Measurements from ENCODE around the gene SLC5A11.
"Not testable (repeated sequence)": the region's sequence is repeated elsewhere in the genome, so short reads cannot be mapped to it uniquely, and the experiment has no call there.

The SLC5A11 gene

DNA sequence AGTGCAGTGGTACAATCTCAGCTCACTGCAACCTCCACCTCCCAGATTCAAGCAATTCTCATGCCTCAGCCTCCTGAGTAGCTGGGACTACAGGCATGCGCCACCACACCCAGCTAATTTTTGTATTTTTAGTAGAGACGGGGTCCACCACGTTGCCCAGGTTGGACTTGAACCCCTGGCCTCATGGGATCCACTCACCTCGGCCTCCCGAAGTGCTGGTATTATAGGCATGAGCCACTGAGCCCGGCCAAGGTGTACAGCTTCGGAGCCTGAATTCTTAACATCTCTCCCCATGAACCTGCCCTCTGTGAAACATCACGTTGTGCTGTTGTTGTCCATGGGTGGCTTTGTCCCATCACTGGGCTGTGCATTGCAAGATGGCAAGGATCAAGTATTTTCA is 11.1 kb downstream of the SLC5A11 start:
- not testable (repeated sequence) for FAIRE-seq; DNase-seq (ENCODE audit: low spot score)

DNA sequence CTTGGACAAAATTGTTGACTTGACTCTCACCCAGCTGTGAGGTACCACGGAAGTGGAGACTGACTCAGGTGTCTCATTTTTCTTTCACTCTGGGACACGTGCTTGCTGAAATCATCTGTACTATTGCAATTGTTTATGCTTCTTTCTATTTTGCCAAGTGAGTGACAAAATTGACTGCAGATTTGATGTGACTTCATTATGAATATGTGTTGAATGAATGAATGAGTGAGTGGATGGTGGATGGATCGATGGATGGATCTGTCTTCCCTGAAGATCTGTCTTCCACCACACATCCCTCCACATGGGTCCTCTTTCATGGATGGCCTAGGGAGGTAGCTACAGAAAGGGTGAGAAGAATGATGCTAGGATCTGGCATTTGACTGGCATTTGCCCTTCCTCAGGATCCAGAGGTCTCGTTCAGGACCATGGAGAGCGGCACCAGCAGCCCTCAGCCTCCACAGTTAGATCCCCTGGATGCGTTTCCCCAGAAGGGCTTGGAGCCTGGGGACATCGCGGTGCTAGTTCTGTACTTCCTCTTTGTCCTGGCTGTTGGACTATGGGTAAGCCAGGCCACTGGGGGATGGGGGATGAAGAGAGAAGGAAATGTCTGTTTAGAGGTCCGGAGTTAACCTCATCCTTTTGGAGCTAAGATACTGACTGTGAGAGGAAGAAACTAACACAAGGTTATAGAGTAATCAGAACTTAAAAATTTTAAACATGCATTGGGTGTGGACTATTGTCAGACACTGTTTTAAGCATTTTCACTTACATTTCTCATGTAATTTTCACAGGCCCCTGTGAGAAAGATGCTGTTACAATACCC is 12.7 kb downstream of the SLC5A11 start:
- no peak for FAIRE-seq
- peak; percentile 19 for DNase-seq (ENCODE audit: low spot score)

DNA sequence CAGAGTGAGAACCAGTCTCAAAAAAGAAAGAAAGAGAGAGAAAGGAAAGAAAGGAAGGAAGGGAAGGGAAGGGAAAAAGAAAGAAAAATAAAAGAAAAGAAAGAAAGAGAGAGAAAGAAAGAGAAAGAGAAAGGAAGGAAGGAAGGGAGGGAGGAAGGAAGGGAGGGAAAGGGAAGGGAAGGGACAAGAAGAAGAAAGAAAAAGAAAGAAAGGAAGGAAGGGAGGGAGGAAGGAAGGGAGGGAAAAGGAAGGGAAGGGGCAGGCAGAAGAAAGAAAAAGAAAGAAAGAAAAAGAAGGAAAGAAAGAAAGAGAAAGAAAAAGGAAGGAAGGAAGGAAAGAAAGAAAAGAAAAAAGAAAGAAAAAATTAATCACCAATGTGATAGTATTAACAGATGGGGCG is 15.7 kb downstream of the SLC5A11 start:
- no peak for FAIRE-seq
- DNase-seq (ENCODE audit: low spot score) = no peak

DNA sequence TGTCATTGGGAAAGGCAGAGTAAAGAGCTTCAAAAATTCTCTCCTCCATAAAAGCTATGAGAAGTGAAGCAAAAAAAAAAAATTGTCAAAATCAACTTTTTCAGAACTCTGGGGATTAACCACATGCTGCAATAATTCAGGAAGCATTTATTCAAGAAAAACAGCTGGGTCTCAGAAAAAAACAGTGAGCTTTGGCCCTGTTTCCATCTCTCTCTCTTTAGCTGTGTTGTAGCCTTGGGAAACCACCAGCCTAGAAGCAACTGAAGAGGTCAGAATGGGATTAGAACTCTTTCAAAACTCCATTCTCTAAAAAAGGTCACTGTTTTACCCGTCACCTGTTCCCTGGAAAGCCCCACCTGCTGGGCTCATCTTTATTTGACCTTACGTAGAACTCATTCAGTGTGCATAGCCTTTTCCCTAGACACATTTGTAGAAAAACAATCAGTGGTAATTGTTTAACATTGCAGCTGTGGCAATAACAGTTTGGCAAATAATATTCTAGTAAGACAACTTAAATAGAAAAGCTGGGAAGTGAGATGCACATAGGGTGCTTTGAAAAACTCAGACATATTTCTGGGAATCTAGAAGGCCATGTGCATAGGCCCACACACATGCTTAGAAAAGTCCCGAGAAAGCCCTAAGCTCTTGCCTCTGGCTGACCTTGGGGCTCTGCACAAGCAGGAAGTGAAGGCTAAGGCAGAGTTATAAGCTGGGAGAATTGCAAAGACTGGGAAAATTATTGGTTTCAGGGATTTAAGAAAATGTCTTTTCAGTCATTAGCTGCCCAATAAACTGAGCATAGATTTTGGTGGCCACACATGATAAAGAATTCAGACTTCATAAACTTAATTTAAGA is 18.0 kb downstream of the SLC5A11 start:
- FAIRE-seq = no peak
- no peak for DNase-seq (ENCODE audit: low spot score)

DNA sequence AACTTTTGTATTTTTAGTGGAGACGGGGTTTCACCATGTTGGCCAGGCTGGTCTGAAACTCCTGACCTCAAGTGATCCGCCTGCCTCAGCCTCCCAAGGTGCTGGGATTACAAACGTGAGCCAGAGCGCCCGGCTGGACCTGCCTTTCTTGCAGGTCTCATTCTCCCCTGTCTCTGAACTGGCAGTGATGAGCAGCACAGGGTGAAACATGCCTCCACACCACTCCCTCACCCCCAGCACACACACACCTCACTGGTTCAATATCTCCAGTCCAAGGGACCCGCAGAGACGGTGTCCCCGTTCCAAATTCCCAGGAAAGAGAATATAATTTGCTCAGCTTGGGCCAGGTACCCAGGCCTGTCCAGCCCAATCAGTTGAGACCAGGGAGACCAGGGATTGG is 23.3 kb downstream of the SLC5A11 start:
- FAIRE-seq = no peak
- DNase-seq (ENCODE audit: low spot score) = no peak

DNA sequence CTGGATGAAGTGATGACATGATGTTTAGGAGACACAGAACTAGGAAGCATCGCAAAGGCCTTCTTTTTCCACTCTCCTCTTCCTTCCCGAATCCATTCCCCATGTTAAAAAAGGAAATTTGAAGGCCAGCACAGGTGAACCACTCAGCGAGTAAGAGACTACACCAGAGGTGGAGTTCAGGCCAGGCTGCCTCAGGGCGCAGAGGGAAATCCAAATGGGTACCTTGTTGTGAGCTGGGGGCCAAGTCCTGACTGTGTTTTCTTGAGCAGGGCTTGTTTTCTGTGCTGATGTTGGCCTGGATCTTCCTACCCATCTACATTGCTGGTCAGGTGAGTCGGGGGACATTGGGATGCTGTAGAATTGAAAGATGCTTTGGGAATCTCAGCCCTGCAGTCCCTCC is 26.1 kb downstream of the SLC5A11 start:
- no peak for DNase-seq (ENCODE audit: low spot score)
- no peak for FAIRE-seq

DNA sequence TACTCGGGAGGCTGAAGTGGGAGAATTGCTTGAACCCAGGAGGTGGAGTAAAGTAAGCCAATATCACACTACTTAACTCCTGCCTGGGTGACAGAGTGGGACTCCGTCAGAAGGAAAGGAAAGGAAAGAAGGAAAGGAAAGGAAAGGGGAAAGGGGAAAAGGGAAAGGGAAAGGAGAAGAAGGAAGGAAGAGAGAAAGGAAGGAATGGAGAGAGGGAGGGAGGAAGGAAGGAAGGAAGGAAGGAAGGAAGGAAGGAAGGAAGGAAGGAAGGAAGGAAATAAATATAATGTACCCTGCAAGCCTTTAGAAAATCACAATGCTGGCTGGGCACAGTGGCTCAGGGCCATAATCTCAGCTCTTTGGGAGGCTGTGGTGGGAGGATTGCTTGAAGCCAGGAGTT is 27.3 kb downstream of the SLC5A11 start:
- DNase-seq (ENCODE audit: low spot score) (no peak), FAIRE-seq (no peak)

DNA sequence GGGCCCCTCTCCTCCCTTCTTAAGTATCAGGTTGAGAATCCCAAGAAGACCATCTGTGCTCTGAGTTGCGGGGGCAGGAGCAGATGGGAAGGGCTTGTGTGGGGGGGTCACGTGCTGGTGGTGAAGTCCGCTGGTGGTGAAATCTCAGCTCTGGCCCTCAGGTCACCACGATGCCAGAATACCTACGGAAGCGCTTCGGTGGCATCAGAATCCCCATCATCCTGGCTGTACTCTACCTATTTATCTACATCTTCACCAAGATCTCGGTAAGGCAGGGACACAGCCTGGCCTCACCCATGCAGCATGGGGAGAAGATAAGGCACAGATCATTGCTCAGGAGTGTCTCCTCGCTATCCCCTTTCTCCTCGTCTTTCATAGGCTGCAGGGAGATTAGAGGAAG is 29.7 kb downstream of the SLC5A11 start:
- DNase-seq (ENCODE audit: low spot score) (no peak), FAIRE-seq (no peak)

DNA sequence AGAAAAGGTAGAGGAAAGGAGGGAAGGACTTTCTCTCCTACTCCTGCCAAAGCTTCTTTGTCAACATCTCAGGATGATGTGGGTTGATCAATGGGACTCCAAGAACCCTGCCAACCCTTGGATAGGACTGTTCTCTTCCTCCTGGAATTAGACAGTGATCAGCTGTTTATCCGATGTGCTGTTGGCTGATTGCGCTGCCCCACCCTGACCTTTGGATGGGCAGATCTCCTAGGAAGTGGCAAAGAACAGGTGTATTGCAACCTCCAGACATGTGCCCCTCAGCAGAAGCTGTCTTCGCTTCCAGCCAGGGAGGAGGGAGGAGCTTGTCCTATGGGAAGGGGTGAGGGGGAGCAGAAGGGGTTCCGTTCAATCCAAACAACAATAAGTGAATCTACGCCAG is 30.5 kb downstream of the SLC5A11 start:
- FAIRE-seq (no peak), DNase-seq (ENCODE audit: low spot score) (no peak)

DNA sequence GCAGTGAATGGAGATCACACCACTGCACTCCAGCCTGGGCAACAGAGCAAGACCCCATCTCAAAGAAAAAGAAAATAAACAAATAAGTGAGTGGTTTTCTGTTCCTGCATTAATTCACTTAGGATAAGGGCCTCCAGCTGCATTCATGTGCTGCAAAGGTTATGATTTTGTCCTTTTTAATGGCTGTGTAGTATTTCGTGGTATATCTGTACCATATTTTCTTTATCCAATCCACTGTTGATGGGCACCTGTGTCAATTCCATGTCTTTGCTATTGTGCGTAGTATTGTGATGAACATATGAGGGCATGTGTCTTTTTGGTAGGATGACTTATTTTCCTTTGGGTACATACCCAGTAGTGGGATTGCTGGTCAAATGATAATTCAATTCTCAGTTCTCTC is 33.9 kb downstream of the SLC5A11 start:
- no peak for DNase-seq (ENCODE audit: low spot score)
- FAIRE-seq = no peak

DNA sequence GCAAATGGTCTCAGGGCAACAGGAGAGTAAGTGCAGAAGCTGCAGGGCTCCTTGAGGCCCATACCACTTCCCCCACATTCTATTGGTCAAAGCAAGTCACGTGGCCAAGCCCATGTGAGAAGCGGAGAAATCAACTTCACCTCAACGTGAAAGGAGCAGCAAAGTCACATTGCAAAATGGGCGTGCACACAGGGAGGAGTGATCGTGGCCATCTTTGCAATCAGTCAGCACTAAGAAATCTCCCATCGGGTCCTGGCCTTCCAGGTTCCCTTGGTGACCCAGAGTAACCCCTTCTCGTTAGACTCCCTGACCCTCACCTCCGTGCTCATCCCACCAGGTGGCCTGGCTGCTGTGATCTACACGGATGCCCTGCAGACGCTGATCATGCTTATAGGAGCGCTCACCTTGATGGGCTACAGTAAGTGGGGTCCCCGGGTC is 38.0 kb downstream of the SLC5A11 start:
- DNase-seq (ENCODE audit: low spot score) = no peak
- no peak for FAIRE-seq

DNA sequence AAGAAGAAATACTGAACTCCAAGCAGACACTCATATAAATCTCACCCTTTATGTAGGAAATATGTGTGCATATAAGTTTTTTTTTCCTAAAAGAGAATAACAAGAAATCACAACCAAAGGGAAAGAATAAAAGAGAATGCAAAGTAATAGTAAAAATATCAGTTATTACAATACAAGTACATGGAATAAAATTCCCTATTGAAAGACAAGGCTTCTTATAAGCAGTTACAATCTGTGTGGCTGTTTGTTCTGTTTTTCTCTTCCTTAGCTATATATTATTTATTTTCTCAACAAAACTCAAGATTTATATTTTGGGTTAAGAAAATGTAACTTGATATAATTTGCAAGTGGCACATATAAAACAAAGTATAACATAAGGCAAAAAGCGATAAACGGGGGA is 41.7 kb downstream of the SLC5A11 start:
- DNase-seq (ENCODE audit: low spot score) (no peak), FAIRE-seq (no peak)

DNA sequence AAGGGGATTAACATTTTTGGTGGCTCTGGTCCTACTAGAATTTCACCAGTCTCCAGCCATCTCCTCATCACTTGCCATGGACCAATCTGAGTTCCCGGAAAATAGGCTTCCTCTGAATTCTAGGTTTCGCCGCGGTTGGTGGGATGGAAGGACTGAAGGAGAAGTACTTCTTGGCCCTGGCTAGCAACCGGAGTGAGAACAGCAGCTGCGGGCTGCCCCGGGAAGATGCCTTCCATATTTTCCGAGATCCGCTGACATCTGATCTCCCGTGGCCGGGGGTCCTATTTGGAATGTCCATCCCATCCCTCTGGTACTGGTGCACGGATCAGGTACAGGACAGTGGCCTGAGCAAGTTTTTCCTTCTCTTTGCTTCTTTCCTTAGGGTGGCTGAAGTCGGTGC is 45.0 kb downstream of the SLC5A11 start:
- DNase-seq (ENCODE audit: low spot score) (no peak), FAIRE-seq (no peak)

DNA sequence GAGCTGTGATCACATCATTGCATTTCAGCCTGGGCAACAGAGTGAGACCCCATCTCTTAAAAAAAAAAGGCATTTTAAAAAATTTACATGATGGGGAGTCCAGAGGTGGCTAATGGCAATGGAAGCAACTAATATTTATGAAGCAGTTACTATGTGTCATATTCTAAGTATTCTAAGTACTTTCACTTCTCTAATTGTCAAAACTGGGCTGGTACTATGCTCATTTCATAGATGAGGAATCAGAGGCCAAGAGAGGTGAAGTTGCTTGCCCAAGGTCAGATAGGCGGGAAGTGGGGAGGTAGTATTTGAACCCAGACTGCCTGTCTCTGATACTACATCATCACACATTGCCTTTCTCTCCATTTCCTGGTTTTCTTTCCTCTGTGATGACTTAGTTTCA is 50.7 kb downstream of the SLC5A11 start:
- no peak for FAIRE-seq

DNA sequence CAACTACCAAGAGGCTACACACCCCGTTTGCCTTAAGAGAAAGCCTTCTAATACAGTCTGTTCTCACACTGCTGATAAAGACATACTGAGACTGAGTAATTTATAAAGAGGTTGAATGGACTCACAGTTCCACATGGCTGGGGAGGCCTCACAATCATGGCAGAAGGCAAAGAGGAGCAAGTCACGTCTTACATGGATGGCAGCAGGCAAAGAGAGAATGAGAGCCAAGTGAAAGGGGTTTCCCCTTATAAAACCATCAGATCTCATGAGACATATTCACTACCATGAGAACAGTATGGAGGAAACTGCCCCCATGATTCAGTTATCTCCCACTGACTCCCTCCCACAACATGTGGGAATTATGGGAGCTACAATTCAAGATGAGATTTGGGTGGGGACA is 51.8 kb downstream of the SLC5A11 start:
- DNase-seq (ENCODE audit: low spot score); FAIRE-seq: not testable (repeated sequence)

More for the DNA sequence above, 50.7 kb downstream of the SLC5A11 start:
- no peak for DNase-seq (ENCODE audit: low spot score)

DNA sequence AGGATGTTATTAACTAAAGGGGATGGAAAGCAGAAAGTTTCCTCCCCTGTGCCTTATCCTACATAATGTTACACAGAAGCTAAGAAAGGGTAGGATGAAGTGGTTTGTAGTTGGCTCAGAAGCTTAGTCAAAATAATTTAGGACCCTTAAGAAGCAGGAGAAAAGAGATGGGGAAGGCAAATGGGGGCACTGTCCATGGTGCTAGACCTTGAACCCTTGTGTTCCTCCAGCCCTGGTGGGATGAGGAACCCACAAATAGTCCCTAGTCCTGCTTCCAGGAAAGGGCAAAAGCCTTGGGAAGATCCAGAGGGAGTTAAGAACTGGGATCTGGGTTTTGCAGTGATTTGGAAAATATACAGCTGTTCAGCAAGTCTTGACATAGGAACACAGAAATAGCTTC is 54.5 kb downstream of the SLC5A11 start:
- FAIRE-seq = no peak

DNA sequence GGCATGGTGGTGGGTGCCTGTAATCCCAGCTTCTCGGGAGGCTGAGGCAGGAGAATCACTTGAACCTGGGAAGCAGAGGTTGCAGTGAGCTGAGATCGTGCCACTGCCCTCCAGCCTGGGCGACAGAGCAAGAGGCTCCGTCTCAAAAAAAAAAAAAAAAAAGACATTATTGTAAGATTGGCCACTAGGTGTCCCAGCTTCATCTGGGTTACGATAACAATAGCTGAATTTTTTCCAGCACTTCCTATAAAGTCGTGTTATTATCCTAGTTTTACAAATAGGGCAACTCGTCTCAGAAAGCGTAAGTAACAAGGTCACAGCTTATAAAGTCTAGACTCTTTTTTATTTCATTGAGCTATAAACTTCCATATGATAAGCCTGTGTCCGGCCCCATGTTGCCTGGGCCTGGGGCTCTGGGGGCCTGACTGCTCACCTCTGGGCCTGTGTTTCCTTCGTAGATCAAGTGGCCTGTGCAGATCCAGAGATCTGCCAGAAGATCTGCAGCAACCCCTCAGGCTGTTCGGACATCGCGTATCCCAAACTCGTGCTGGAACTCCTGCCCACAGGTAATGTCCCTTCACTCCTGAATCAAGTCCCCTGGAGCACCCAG is 60.5 kb downstream of the SLC5A11 start:
- FAIRE-seq (no peak), DNase-seq (ENCODE audit: low spot score) (no peak)

More for the DNA sequence above, 54.5 kb downstream of the SLC5A11 start:
- no peak for DNase-seq (ENCODE audit: low spot score)

DNA sequence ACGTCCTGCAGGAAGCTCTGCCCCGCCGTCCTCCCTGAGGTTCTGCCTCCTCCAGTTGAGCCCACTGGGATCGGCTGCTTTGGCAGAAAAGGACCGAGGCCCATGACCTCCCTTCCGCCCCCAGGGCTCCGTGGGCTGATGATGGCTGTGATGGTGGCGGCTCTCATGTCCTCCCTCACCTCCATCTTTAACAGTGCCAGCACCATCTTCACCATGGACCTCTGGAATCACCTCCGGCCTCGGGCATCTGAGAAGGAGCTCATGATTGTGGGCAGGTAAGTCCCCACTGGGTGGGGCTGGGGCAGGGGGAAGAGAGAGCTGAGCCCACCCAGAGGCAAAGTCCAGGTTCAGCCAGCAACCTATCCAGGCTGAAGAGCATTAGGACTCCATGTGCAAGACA is 61.1 kb downstream of the SLC5A11 start:
- no peak for FAIRE-seq
- DNase-seq (ENCODE audit: low spot score) = no peak

DNA sequence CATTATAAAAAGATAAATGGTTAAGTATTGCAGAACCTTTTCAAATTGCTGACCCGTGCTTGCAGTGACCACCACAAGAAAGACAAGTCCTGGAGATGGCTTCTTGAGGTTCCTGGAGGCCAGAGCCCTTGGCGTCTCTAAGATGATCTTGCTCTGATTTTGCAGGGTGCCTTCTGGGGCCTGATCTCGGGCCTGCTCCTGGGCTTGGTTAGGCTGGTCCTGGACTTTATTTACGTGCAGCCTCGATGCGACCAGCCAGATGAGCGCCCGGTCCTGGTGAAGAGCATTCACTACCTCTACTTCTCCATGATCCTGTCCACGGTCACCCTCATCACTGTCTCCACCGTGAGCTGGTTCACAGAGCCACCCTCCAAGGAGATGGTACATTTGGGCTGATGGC is 63.0 kb downstream of the SLC5A11 start:
- no peak for FAIRE-seq

DNA sequence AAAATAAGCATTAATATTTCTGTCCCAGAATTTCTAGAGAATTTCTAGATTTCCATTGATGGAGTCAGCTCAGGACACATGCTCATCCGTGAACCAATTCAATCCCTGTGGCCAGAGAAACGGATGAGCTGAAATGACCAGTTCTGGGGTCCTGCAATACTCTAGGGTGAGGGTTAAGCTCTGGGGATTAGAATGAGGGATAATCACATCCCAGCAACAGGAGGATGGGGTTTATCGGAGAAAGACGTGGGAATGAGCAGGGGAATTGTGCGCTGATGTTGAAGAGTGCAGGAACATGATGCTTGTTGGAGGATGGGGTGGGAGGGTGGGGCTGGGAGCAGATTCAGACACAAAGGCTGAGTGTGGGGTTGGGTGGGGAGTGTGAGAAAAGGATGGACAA is 64.1 kb downstream of the SLC5A11 start:
- DNase-seq (ENCODE audit: low spot score) (no peak), FAIRE-seq (no peak)

More for the DNA sequence above, 63.0 kb downstream of the SLC5A11 start:
- no peak for DNase-seq (ENCODE audit: low spot score)

DNA sequence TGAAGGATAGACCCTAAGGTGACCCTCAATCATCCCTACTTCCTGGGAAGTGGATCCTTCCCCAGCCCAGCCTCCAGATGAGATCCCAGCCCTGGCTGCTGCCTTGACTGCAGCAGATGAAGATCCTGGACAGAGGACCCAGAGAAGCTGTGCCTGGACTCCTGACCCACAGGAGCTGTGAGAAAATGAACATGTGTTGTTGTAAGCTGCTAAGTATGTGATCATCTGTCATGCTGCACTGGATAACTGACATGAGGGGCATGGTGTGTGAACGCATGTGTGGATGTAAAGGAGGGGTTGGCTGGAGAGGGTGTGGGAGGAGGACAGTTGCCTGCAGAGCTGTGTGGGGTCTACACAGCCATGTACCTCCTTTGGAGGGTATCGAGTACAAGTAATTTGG is 69.3 kb downstream of the SLC5A11 start:
- no peak for FAIRE-seq
- DNase-seq (ENCODE audit: low spot score) = no peak

DNA sequence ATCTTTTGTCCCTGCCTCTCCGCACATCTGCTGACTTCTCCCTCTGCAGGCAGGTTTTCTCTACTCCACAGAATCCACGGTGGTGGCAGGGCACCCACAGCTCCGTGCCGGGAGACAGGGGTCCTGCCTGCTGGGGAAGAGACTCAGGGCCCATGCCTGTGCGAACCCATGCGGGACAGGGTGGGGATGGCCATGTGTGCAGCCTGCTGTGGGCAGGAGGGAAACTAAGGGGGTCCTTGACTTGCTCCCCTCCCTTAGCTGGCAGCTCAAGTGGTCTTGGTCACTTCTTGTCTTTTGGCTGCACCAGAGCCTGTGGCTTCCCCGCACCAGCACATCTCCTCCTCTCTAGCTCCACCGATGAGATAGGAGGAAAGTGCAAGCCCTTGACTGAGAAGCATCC is 69.8 kb downstream of the SLC5A11 start:
- DNase-seq (ENCODE audit: low spot score) = no peak
- no peak for FAIRE-seq

Data from RCC 7860 (cell line).